Mucosa of descending colon (tissue), 3 donors: ENCODE measurements around the gene ZNF423. TPM values are rescaled to one million over a fixed set of nuclear protein-coding genes. Genes with fewer than 3 reads are reported as not detected.

Experiments
- ATAC-seq: fragments of 200-7000 bp; cut with Tn5 transposase; one replicate; pipeline ENCODE4 v1.9.1; 2020; ENCODE audit warnings: mild to moderate bottlenecking, moderate library complexity
- DNase-seq, 3 donors: peaks; one replicate each; pipeline ENCODE4 v3.0.0-alpha.2; 2020
- H3K36me3 ChIP-seq: fragments of 200-600 bp; one replicate; pipeline ENCODE4 v1.8.0; 2021; ENCODE audit warnings: low read depth, mild to moderate bottlenecking
- H3K4me1 ChIP-seq: fragments of 200-600 bp; one replicate; pipeline ENCODE4 v1.8.0; 2021; ENCODE audit warnings: low read depth, mild to moderate bottlenecking
- H3K4me3 ChIP-seq: fragments of 200-600 bp; one replicate; pipeline ENCODE4 v1.8.0; 2021; ENCODE audit warnings: mild to moderate bottlenecking
- H3K9me3 ChIP-seq: fragments of 200-600 bp; one replicate; pipeline ENCODE4 v1.8.0; 2021; ENCODE audit warnings: mild to moderate bottlenecking
- intact Hi-C, 2 donors: fragments of 100-400 bp; cut with DNase I in 1 of 2; cut with micrococcal nuclease in 1 of 2; formaldehyde crosslinking; loops; one replicate each; pipeline versions ENCODE4 v1.11.0 to v1.11.1; 2022; cut with DNase I, micrococcal nuclease
- total RNA-seq, 3 donors: library from RNA; stranded (reverse); fragmentation: NEBNext Ultra II Directional in 2 of 3; extraction: Animal tissue kit (Norgen Biotek cat#: 25700) in 2 of 3; gene quantifications; one replicate each; pipeline versions ENCODE4 v1.2.1 to v1.2.4, GENCODE V29; 2021 to 2023
- TF ChIP-seq, protein P1 (sequence below): fragments of 200-600 bp; IDR thresholded peaks from one replicate; pipeline ENCODE4 v1.8.0; 2022; ENCODE audit warnings: antibody characterized with exemption, mild to moderate bottlenecking
- donor health status: DM: no; HTN: no; CAD: no; lungs with moderate emphysema.
- donor health status: DM: no; HTN: no; CAD: no.
- donor health status: DM: no; HTN: yes; CAD: no.

ZNF423 gene
- total RNA-seq, 3 donors from 2014 or later: 6.7 to 11.6 (median 11.0) TPM

- ATAC-seq: no peak
- H3K36me3 ChIP-seq: no peaks in the 10 kb centered on the region
- no peaks in the 10 kb centered on the region for H3K9me3 ChIP-seq
- no peaks in the 10 kb centered on the region for H3K4me1 ChIP-seq
- TF ChIP-seq, protein P1, sequence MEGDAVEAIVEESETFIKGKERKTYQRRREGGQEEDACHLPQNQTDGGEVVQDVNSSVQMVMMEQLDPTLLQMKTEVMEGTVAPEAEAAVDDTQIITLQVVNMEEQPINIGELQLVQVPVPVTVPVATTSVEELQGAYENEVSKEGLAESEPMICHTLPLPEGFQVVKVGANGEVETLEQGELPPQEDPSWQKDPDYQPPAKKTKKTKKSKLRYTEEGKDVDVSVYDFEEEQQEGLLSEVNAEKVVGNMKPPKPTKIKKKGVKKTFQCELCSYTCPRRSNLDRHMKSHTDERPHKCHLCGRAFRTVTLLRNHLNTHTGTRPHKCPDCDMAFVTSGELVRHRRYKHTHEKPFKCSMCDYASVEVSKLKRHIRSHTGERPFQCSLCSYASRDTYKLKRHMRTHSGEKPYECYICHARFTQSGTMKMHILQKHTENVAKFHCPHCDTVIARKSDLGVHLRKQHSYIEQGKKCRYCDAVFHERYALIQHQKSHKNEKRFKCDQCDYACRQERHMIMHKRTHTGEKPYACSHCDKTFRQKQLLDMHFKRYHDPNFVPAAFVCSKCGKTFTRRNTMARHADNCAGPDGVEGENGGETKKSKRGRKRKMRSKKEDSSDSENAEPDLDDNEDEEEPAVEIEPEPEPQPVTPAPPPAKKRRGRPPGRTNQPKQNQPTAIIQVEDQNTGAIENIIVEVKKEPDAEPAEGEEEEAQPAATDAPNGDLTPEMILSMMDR: no peak
- DNase-seq: no peak
- H3K4me3 ChIP-seq: no peak overlapping the region
- intact Hi-C loops: no loop called here
Observed at GRCh38 chr16:49439050-49439449, 416.9 kb downstream of the ZNF423 start.

Other genes with a start within 250 kb of the ZNF423 start
- gene CNEP1R1, start 169.1 kb upstream of the ZNF423 start, total RNA-seq: 10 to 100 TPM; 19.3 to 20.8 (median 20.3) TPM
- gene HEATR3, start 209.9 kb upstream of the ZNF423 start, total RNA-seq: 10 to 100 TPM; 19.1 to 24.1 (median 22.1) TPM